Measurements from ENCODE around the gene LSR. TPM values are rescaled to one million over a fixed set of nuclear protein-coding genes. Genes with fewer than 3 reads are reported as not detected.

LSR gene
- polyA plus RNA-seq, 3 donors: 0.08 to 0.17 TPM; not detected in 1

- Histone ChIP-seq H3K4me2 (replicated peaks; ENCODE audit: extremely low read depth, low read length, poor library complexity, severe bottlenecking) (no peak overlapping the region), H3K36me3 (replicated peaks in 1 of 2; ENCODE audit: control insufficient read depth in 1 of 2, insufficient read depth in 2 of 2, low read length in 2 of 2) (no peaks in the 10 kb centered on the region), H3K27ac (ENCODE audit: low read depth in 1 of 2, low read length in 2 of 2) (no peak overlapping the region), H2AFZ (ENCODE audit: insufficient read depth, low read depth, low read length, poor library complexity, severe bottlenecking) (no peak overlapping the region), H3K79me2 (ENCODE audit: insufficient read depth, low read length) (no peaks in the 10 kb centered on the region), H3K4me1 (ENCODE audit: control insufficient read depth in 1 of 2, insufficient read depth in 2 of 2, low read length in 2 of 2) (peaks cover 13 to 22% of the 10 kb centered on the region in 2 donors), H3K9ac (ENCODE audit: insufficient read depth, low read length, poor library complexity, severe bottlenecking) (no peak overlapping the region), H4K20me1 (ENCODE audit: insufficient read depth, low read length) (no peaks in the 10 kb centered on the region), H3K27me3 (ENCODE audit: control insufficient read depth in 2 of 2, insufficient read depth in 2 of 2, low read length in 2 of 2) (no peaks in the 10 kb centered on the region), H3K9me3 (replicated peaks in 1 of 2; ENCODE audit: control insufficient read depth in 1 of 2, insufficient read depth in 1 of 2, low read length in 2 of 2) (no peaks in the 10 kb centered on the region), H3K4me3 (replicated peaks in 1 of 3; ENCODE audit: low read depth in 2 of 3, low read length in 3 of 3) (no peak overlapping the region)
- no peaks in the 10 kb centered on the region for H3K36me3 Mint-ChIP-seq
- no peak overlapping the region for H3K27ac Mint-ChIP-seq
- H3K9me3 Mint-ChIP-seq: peaks cover 0 to 2% (median 0%) of the 10 kb centered on the region in 7 donors
- whole genome bisulfite sequencing (ENCODE audit: insufficient coverage): 96% methylated on average over 4 of the region's 5 CpGs
- no peak overlapping the region for H3K4me3 Mint-ChIP-seq
- intact Hi-C loops (cut with micrococcal nuclease): no loop called here
- TF ChIP-seq CTCF (IDR thresholded peaks at IDR 0.05): no peak
- DNase-seq: no peak
- H3K4me1 Mint-ChIP-seq: peaks cover 17% of the 10 kb centered on the region
- H3K27me3 Mint-ChIP-seq (ENCODE audit: low read depth in 3 of 3): peaks cover 6 to 13% (median 8%) of the 10 kb centered on the region in 3 donors
Observed at GRCh38 chr19:35288906-35289305, 40.1 kb downstream of the LSR start.

- Histone ChIP-seq H3K9ac (ENCODE audit: insufficient read depth, low read length, poor library complexity, severe bottlenecking) (no peak overlapping the region), H3K4me2 (replicated peaks; ENCODE audit: extremely low read depth, low read length, poor library complexity, severe bottlenecking) (no peak overlapping the region), H3K27ac (ENCODE audit: low read depth in 1 of 2, low read length in 2 of 2) (no peak overlapping the region), H4K20me1 (ENCODE audit: insufficient read depth, low read length) (no peaks in the 10 kb centered on the region), H3K9me3 (replicated peaks in 1 of 2; ENCODE audit: control insufficient read depth in 1 of 2, insufficient read depth in 1 of 2, low read length in 2 of 2) (no peaks in the 10 kb centered on the region), H3K4me3 (replicated peaks in 1 of 3; ENCODE audit: low read depth in 2 of 3, low read length in 3 of 3) (no peak overlapping the region), H3K36me3 (replicated peaks in 1 of 2; ENCODE audit: control insufficient read depth in 1 of 2, insufficient read depth in 2 of 2, low read length in 2 of 2) (no peaks in the 10 kb centered on the region), H3K27me3 (ENCODE audit: control insufficient read depth in 2 of 2, insufficient read depth in 2 of 2, low read length in 2 of 2) (peaks cover 0 to 3% of the 10 kb centered on the region in 2 donors), H3K4me1 (ENCODE audit: control insufficient read depth in 1 of 2, insufficient read depth in 2 of 2, low read length in 2 of 2) (peaks cover 7 to 13% of the 10 kb centered on the region in 2 donors), H2AFZ (ENCODE audit: insufficient read depth, low read depth, low read length, poor library complexity, severe bottlenecking) (no peak overlapping the region), H3K79me2 (ENCODE audit: insufficient read depth, low read length) (no peaks in the 10 kb centered on the region)
- TF ChIP-seq CTCF (IDR thresholded peaks at IDR 0.05): no peak
- H3K27me3 Mint-ChIP-seq (ENCODE audit: low read depth in 3 of 3): peaks cover 10 to 13% (median 12%) of the 10 kb centered on the region in 3 donors
- no peak overlapping the region for H3K4me3 Mint-ChIP-seq
- peaks cover 0 to 2% (median 0%) of the 10 kb centered on the region in 7 donors for H3K9me3 Mint-ChIP-seq
- peaks cover 9% of the 10 kb centered on the region for H3K4me1 Mint-ChIP-seq
- no peaks in the 10 kb centered on the region for H3K36me3 Mint-ChIP-seq
- H3K27ac Mint-ChIP-seq: no peak overlapping the region
- intact Hi-C loops (cut with micrococcal nuclease): no loop called here
- no peak for DNase-seq
- WGBS (ENCODE audit: insufficient coverage): 94% methylated on average over 12 of the region's 20 CpGs
Observed at GRCh38 chr19:35290381-35291127, 41.8 kb downstream of the LSR start.

All from CD14-positive monocyte (primary cell).